ENCODE measurements around the gene FAM219A. TPM values are rescaled to one million over a fixed set of nuclear protein-coding genes. Genes with fewer than 3 reads are reported as not detected.

Gene FAM219A
- polyA plus RNA-seq, 3 donors, result 0.61 to 15.3 (median 1.2) TPM

- H2AFZ ChIP-seq (ENCODE audit: insufficient read depth, low read depth, low read length, poor library complexity, severe bottlenecking), result no peak overlapping the region
- TF ChIP-seq, protein P1, sequence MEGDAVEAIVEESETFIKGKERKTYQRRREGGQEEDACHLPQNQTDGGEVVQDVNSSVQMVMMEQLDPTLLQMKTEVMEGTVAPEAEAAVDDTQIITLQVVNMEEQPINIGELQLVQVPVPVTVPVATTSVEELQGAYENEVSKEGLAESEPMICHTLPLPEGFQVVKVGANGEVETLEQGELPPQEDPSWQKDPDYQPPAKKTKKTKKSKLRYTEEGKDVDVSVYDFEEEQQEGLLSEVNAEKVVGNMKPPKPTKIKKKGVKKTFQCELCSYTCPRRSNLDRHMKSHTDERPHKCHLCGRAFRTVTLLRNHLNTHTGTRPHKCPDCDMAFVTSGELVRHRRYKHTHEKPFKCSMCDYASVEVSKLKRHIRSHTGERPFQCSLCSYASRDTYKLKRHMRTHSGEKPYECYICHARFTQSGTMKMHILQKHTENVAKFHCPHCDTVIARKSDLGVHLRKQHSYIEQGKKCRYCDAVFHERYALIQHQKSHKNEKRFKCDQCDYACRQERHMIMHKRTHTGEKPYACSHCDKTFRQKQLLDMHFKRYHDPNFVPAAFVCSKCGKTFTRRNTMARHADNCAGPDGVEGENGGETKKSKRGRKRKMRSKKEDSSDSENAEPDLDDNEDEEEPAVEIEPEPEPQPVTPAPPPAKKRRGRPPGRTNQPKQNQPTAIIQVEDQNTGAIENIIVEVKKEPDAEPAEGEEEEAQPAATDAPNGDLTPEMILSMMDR (IDR thresholded peaks at IDR 0.05), result no peak
- H3K9me3 Mint-ChIP-seq, result no peaks in the 10 kb centered on the region
- no peak overlapping the region for H3K9ac ChIP-seq (ENCODE audit: insufficient read depth, low read length, poor library complexity, severe bottlenecking)
- no peaks in the 10 kb centered on the region for H3K4me1 ChIP-seq (ENCODE audit: control insufficient read depth in 1 of 2, insufficient read depth in 2 of 2, low read length in 2 of 2)
- H3K36me3 Mint-ChIP-seq, result no peaks in the 10 kb centered on the region
- H4K20me1 ChIP-seq (ENCODE audit: insufficient read depth, low read length), result no peaks in the 10 kb centered on the region
- H3K27me3 Mint-ChIP-seq (ENCODE audit: low read depth in 3 of 3), result peaks cover 5 to 7% (median 6%) of the 10 kb centered on the region in 3 donors
- H3K4me3 Mint-ChIP-seq, result no peak overlapping the region
- H3K79me2 ChIP-seq (ENCODE audit: insufficient read depth, low read length), result no peaks in the 10 kb centered on the region
- intact Hi-C loops (cut with micrococcal nuclease), result no loop called here
- no peak overlapping the region for H3K27ac ChIP-seq (ENCODE audit: low read depth in 1 of 2, low read length in 2 of 2)
- no peak overlapping the region for H3K4me2 ChIP-seq (replicated peaks; ENCODE audit: extremely low read depth, low read length, poor library complexity, severe bottlenecking)
- H3K4me3 ChIP-seq (replicated peaks in 1 of 3; ENCODE audit: low read depth in 2 of 3, low read length in 3 of 3), result no peak overlapping the region
- DNase-seq, result no peak
- H3K36me3 ChIP-seq (replicated peaks in 1 of 2; ENCODE audit: control insufficient read depth in 1 of 2, insufficient read depth in 2 of 2, low read length in 2 of 2), result no peaks in the 10 kb centered on the region
- WGBS (ENCODE audit: insufficient coverage), result 100% methylated on average over 4 of the region's 5 CpGs
- H3K9me3 ChIP-seq (replicated peaks in 1 of 2; ENCODE audit: control insufficient read depth in 1 of 2, insufficient read depth in 1 of 2, low read length in 2 of 2), result no peaks in the 10 kb centered on the region
- no peaks in the 10 kb centered on the region for H3K27me3 ChIP-seq (ENCODE audit: control insufficient read depth in 2 of 2, insufficient read depth in 2 of 2, low read length in 2 of 2)
- peaks cover under 1% of the 10 kb centered on the region for H3K4me1 Mint-ChIP-seq
- H3K27ac Mint-ChIP-seq, result no peak overlapping the region
Measured at GRCh38 chr9:34505370-34506120, 47.2 kb upstream of the FAM219A start.

- no peaks in the 10 kb centered on the region for H3K27me3 ChIP-seq (ENCODE audit: control insufficient read depth in 2 of 2, insufficient read depth in 2 of 2, low read length in 2 of 2)
- DNase-seq, result no peak
- no peaks in the 10 kb centered on the region for H3K9me3 ChIP-seq (replicated peaks in 1 of 2; ENCODE audit: control insufficient read depth in 1 of 2, insufficient read depth in 1 of 2, low read length in 2 of 2)
- Mint-ChIP-seq H3K36me3 (no peaks in the 10 kb centered on the region), H3K27me3 (ENCODE audit: low read depth in 3 of 3) (peaks cover 3 to 8% (median 7%) of the 10 kb centered on the region in 3 donors), H3K4me1 (peaks cover 2% of the 10 kb centered on the region), H3K4me3 (no peak overlapping the region), H3K27ac (no peak overlapping the region), H3K9me3 (no peaks in the 10 kb centered on the region)
- no peak overlapping the region for H3K27ac ChIP-seq (ENCODE audit: low read depth in 1 of 2, low read length in 2 of 2)
- H3K4me2 ChIP-seq (replicated peaks; ENCODE audit: extremely low read depth, low read length, poor library complexity, severe bottlenecking), result no peak overlapping the region
- no peaks in the 10 kb centered on the region for H3K4me1 ChIP-seq (ENCODE audit: control insufficient read depth in 1 of 2, insufficient read depth in 2 of 2, low read length in 2 of 2)
- H3K9ac ChIP-seq (ENCODE audit: insufficient read depth, low read length, poor library complexity, severe bottlenecking), result no peak overlapping the region
- no peaks in the 10 kb centered on the region for H3K36me3 ChIP-seq (replicated peaks in 1 of 2; ENCODE audit: control insufficient read depth in 1 of 2, insufficient read depth in 2 of 2, low read length in 2 of 2)
- TF ChIP-seq, protein P1 (IDR thresholded peaks at IDR 0.05), result no peak
- no peaks in the 10 kb centered on the region for H4K20me1 ChIP-seq (ENCODE audit: insufficient read depth, low read length)
- no peak overlapping the region for H2AFZ ChIP-seq (ENCODE audit: insufficient read depth, low read depth, low read length, poor library complexity, severe bottlenecking)
- no peaks in the 10 kb centered on the region for H3K79me2 ChIP-seq (ENCODE audit: insufficient read depth, low read length)
- intact Hi-C loops (cut with micrococcal nuclease), result no loop called here
- H3K4me3 ChIP-seq (replicated peaks in 1 of 3; ENCODE audit: low read depth in 2 of 3, low read length in 3 of 3), result no peak overlapping the region
Measured at GRCh38 chr9:34503406-34503805, 45.0 kb upstream of the FAM219A start.

All from CD14-positive monocyte (primary cell).